ENCODE results near the gene AKTIP. TPM values are rescaled to one million over a fixed set of nuclear protein-coding genes. Genes with fewer than 3 reads are reported as not detected.

AKTIP gene
- total RNA-seq, 1 experiment from 2014 or later, result 23.5 TPM

- intact Hi-C loops (cut with micrococcal nuclease), result no loop called here
- Histone ChIP-seq H3K9ac (ENCODE audit: low read length) (no peak overlapping the region), H3K27me3 (ENCODE audit: insufficient read depth, low read length) (no peaks in the 10 kb centered on the region), H3K79me2 (ENCODE audit: insufficient read depth, low read length) (no peaks in the 10 kb centered on the region), H2AFZ (ENCODE audit: low read depth, low read length, poor library complexity, severe bottlenecking) (no peak overlapping the region), H3K4me3 (replicated peaks in 1 of 2; ENCODE audit: low read depth in 1 of 2, low read length in 2 of 2) (no peak overlapping the region), H4K20me1 (ENCODE audit: insufficient read depth) (no peaks in the 10 kb centered on the region), H3K9me3 (ENCODE audit: control insufficient read depth in 1 of 2, insufficient read depth in 1 of 2, low read depth in 1 of 2, low read length in 2 of 2) (no peaks in the 10 kb centered on the region), H3K4me2 (ENCODE audit: low read length) (no peak overlapping the region), H3K9me2 (ENCODE audit: insufficient read depth) (no peaks in the 10 kb centered on the region), H3K4me1 (ENCODE audit: control insufficient read depth in 1 of 2, insufficient read depth in 2 of 2, low read length in 2 of 2) (no peaks in the 10 kb centered on the region), H3K36me3 (ENCODE audit: control insufficient read depth in 1 of 2, insufficient read depth in 2 of 2, low read length in 2 of 2) (no peaks in the 10 kb centered on the region), H3K27ac (ENCODE audit: low read depth, low read length) (no peak overlapping the region)
- BruUV-seq (replicated peaks), result no TSS peak
- no peak for TF ChIP-seq ZBTB33 (IDR thresholded peaks at IDR 0.05; ENCODE audit: extremely low read depth, insufficient replicate concordance, low read length)
- TF ChIP-seq SIN3A (IDR thresholded peaks at IDR 0.05; ENCODE audit: low read depth), result no peak
- no peak for TF ChIP-seq FOSL1 (IDR thresholded peaks at IDR 0.05; ENCODE audit: low read depth)
- TF ChIP-seq SP1 (IDR thresholded peaks at IDR 0.05; ENCODE audit: low read depth), result no peak
- TF ChIP-seq MAX (IDR thresholded peaks at IDR 0.05), result no peak
- TF ChIP-seq EGR1 (IDR thresholded peaks at IDR 0.05; ENCODE audit: low read depth), result no peak
- TF ChIP-seq ELF1 (IDR thresholded peaks at IDR 0.05; ENCODE audit: borderline replicate concordance, low read depth), result no peak
- POLR2A ChIA-PET, result no interaction called here
- ATAC-seq (no peak), DNase-seq (ENCODE audit: low read depth, low spot score) (no peak)
- CTCF ChIA-PET, result no interaction called here
- RAD21 ChIA-PET (ENCODE audit: low non-redundant PET in 1 of 2, low total read pairs in 2 of 2, uncharacterized antibody in 2 of 2, unreplicated experiment in 2 of 2), result no interaction called here
Observed at GRCh38 chr16:53523126-53523804, 20.3 kb upstream of the AKTIP start.
